K562 (cell line): ENCODE data around the gene IFNGR1. TPM values are rescaled to one million over a fixed set of nuclear protein-coding genes. Genes with fewer than 3 reads are reported as not detected.

Experiments used
- ATAC-seq: fragments of 200-7000 bp; cut with Tn5 transposase; 3 replicates; pipeline ENCODE4 v1.9.1; 2020; ENCODE audit warnings: moderate library complexity
- BruUV-seq: library from RNA; stranded (reverse); fragments of 400-500 nt; replicated peaks from 2 replicates; lab custom pipeline; 2021; lab: Mats Ljungman, UMichigan
- CTCF ChIA-PET: fragments of 300-600 bp; formaldehyde crosslinking; extraction: SDS; loops from one replicate; lab custom pipeline; 2021; ENCODE audit warnings: low intra/inter-chr PET ratio; lab: Yijun Ruan, JAX
- POLR2A ChIA-PET: fragments of 300-600, 350-650 bp; sonication (Branson Sonifier 250); formaldehyde crosslinking; extraction: SDS; loops from one replicate; lab custom pipeline; 2021; ENCODE audit warnings: antibody characterized with exemption, inconsistent platforms; lab: Yijun Ruan, JAX
- DNase-seq, 4 experiments: peaks; one replicate each; pipeline versions ENCODE4 v3.0.0 to v3.0.0-alpha.2; 2011 to 2018; ENCODE audit warnings: low spot score in 3 of 4, mixed read lengths in 3 of 4; ENCODE audit errors: extremely low read depth in 1 of 4
- FAIRE-seq: peaks from 2 replicates; lab custom pipeline; 2011; peaks lifted over from hg19 to GRCh38; lab: Jason Lieb, UNC
- H2AFZ ChIP-seq: 2 replicates; pipeline ENCODE4 v1.6.0; 2011; ENCODE audit warnings: low read depth, low read length, control low read depth, inconsistent platforms
- H3K27ac ChIP-seq: fragments of 200-600 bp; 3 replicates; pipeline ENCODE4 v1.8.0; 2011; ENCODE audit warnings: low read depth, mild to moderate bottlenecking, control low read depth, inconsistent platforms, low read length, moderate library complexity, mixed read lengths; ENCODE audit errors: extremely low read depth
- H3K27me3 ChIP-seq, 2 experiments: fragments of 300-600 bp in 1 of 2; 2 replicates in 1 of 2; 3 replicates in 1 of 2; pipeline versions ENCODE4 v1.6.0 to v1.8.0; 2011; ENCODE audit warnings: inconsistent platforms in 2 of 2, low read length in 2 of 2, mild to moderate bottlenecking in 1 of 2, mixed read lengths in 1 of 2, moderate library complexity in 1 of 2; ENCODE audit not compliant: control insufficient read depth in 2 of 2, insufficient read depth in 2 of 2
- H3K36me3 ChIP-seq: fragments of 300-600 bp; 3 replicates; pipeline ENCODE4 v1.8.0; 2011; ENCODE audit warnings: mild to moderate bottlenecking, low read length, inconsistent platforms; ENCODE audit not compliant: control insufficient read depth, insufficient read depth
- H3K4me1 ChIP-seq, 2 experiments: fragments of 200-600 bp in 1 of 2; replicated peaks in 1 of 2; 2 replicates in 1 of 2; 3 replicates in 1 of 2; pipeline versions ENCODE4 v1.5.1 to v1.8.0; 2011; ENCODE audit warnings: inconsistent platforms in 2 of 2, low read length in 2 of 2, mild to moderate bottlenecking in 1 of 2, mixed read lengths in 1 of 2, moderate library complexity in 1 of 2; ENCODE audit not compliant: control insufficient read depth in 2 of 2, insufficient read depth in 2 of 2
- H3K4me2 ChIP-seq: 2 replicates; pipeline ENCODE4 v1.6.1; 2011; ENCODE audit warnings: low read length, control low read depth, inconsistent platforms, mixed read lengths; ENCODE audit not compliant: insufficient read depth
- H3K4me3 ChIP-seq: fragments of 200-600 bp; sonication (generic), shearing (Covaris generic); 2 replicates; pipeline ENCODE4 v1.5.1; 2016; ENCODE audit warnings: control low read depth, inconsistent platforms
- H3K79me2 ChIP-seq: fragments of 200-600 bp; 3 replicates; pipeline ENCODE4 v1.8.0; 2011; ENCODE audit warnings: low read length, inconsistent platforms; ENCODE audit not compliant: control insufficient read depth, insufficient read depth
- H3K9ac ChIP-seq, 2 experiments: 2 replicates each; pipeline versions ENCODE4 v1.6.0 to v1.6.1; 2011; ENCODE audit warnings: low read depth in 2 of 2, low read length in 2 of 2, control low read depth in 1 of 2, inconsistent platforms in 1 of 2, mild to moderate bottlenecking in 1 of 2, mixed read lengths in 1 of 2; ENCODE audit not compliant: insufficient read depth in 1 of 2
- H3K9me1 ChIP-seq: one replicate; pipeline ENCODE4 v1.6.0; 2011; ENCODE audit warnings: inconsistent platforms, mild to moderate bottlenecking, low read length, moderate library complexity; ENCODE audit not compliant: control insufficient read depth, insufficient read depth
- H3K9me3 ChIP-seq: replicated peaks from 2 replicates; pipeline ENCODE4 v1.5.1; 2011; ENCODE audit warnings: low read depth, low read length, inconsistent platforms; ENCODE audit not compliant: control insufficient read depth, insufficient read depth
- H4K20me1 ChIP-seq: replicated peaks from 2 replicates; pipeline ENCODE4 v1.6.1; 2011; ENCODE audit warnings: low read length, inconsistent platforms, mixed read lengths; ENCODE audit not compliant: control insufficient read depth, insufficient read depth
- DDX20 ChIP-seq: fragments of 450-650 bp; IDR thresholded peaks from 2 replicates; pipeline ENCODE4 v1.6.1; 2016; ENCODE audit warnings: missing genetic modification characterization, low read depth, mild to moderate bottlenecking, missing compliant biosample characterization, moderate library complexity
- HNRNPH1 ChIP-seq: fragments of 200-400 bp; formaldehyde crosslinking; optimal IDR thresholded peaks from 2 replicates; pipeline ENCODE3; 2017; ENCODE audit warnings: low read depth, mild to moderate bottlenecking, low read length, moderate library complexity
- KDM4B ChIP-seq, 2 experiments: fragments of 450-650 bp in 1 of 2; sonication (generic) in 1 of 2; IDR thresholded peaks; 2 replicates each; pipeline ENCODE4 v1.6.1; 2016 to 2017; ENCODE audit warnings: borderline replicate concordance in 2 of 2, antibody characterized with exemption in 1 of 2, low read depth in 1 of 2, mild to moderate bottlenecking in 1 of 2
- LCOR ChIP-seq: sonication (generic); formaldehyde crosslinking; IDR thresholded peaks from 2 replicates; pipeline ENCODE4 v1.8.0; 2022; ENCODE audit warnings: mild to moderate bottlenecking, missing genetic modification reagents
- MXI1 ChIP-seq: IDR thresholded peaks from 2 replicates; pipeline ENCODE4 v1.6.1; 2011; ENCODE audit warnings: low read depth, mild to moderate bottlenecking, improper control_type of control experiment, low read length
- PHF20 ChIP-seq: fragments of 450-650 bp; IDR thresholded peaks from 2 replicates; pipeline ENCODE4 v1.6.1; 2018; ENCODE audit not compliant: partially characterized antibody
- SAFB2 ChIP-seq: fragments of 200-400 bp; formaldehyde crosslinking; IDR thresholded peaks from 2 replicates; pipeline ENCODE4 v1.6.1; 2018; ENCODE audit warnings: borderline replicate concordance, low read length, low read depth, moderate library complexity; ENCODE audit not compliant: severe bottlenecking
- SOX6 ChIP-seq: fragments of 450-650 bp; IDR thresholded peaks from 2 replicates; pipeline ENCODE4 v1.6.1; 2014; ENCODE audit warnings: mild to moderate bottlenecking
- SP1 ChIP-seq: sonication (generic); formaldehyde crosslinking; IDR thresholded peaks from 2 replicates; pipeline ENCODE4 v1.8.1; 2022; ENCODE audit warnings: mild to moderate bottlenecking, missing genetic modification reagents
- ZNF253 ChIP-seq: fragments of 250-450 bp; sonication (Bioruptor Pico); conservative IDR thresholded peaks from 2 replicates; pipeline ENCODE4 v1.6.1; 2021; ENCODE audit warnings: mild to moderate bottlenecking
- ZNF695 ChIP-seq: fragments of 450-650 bp; formaldehyde crosslinking; IDR thresholded peaks from 2 replicates; pipeline ENCODE4 v1.4.0; 2020; ENCODE audit warnings: mild to moderate bottlenecking, moderate library complexity
- WGBS: fragments of 100-300 bp; shearing (Covaris generic); methylation state at CpG from one replicate; pipeline ENCODE4 v1.1.6; 2016; ENCODE audit warnings: low coverage, mixed read lengths; ENCODE audit not compliant: insufficient coverage; ENCODE audit errors: missing lambda C conversion rate; 5-methylcytosine and 5-hydroxymethylcytosine counted together
- in situ Hi-C: fragments of 300-500 bp; cut with MboI; formaldehyde crosslinking; loops from 4 replicates; pipeline ENCODE4 v1.15.0; 2018; ENCODE audit warnings: inconsistent platforms, mixed read lengths
- intact Hi-C: fragments of 100-400 bp; cut with micrococcal nuclease; formaldehyde crosslinking; loops from 2 replicates; pipeline ENCODE4 v1.14.2; 2022
- polyA plus RNA-seq, 8 experiments: library from polyadenylated mRNA; depleted of rRNA in 4 of 8; stranded (reverse) in 5 of 8; unstranded in 3 of 8; fragments of >200 nt; fragmentation: Nextera tagmentation in 2 of 8; fragmentation: Illumina TruSeq in 1 of 8; extraction: Ambion mirVana in 2 of 8; extraction: Trizol in 1 of 8; gene quantifications; 2 replicates each; pipeline versions ENCODE4 v1.2.1 to v1.2.3, GENCODE V29; 2011 to 2014; ENCODE audit warnings: inconsistent platforms in 1 of 8, missing spikeins in 1 of 8
- total RNA-seq, 7 experiments: library from RNA; depleted of rRNA in 6 of 7; stranded (reverse); fragments of >200 nt in 6 of 7; fragmentation: Illumina TruSeq in 2 of 7; extraction: Trizol in 2 of 7; gene quantifications; 2 replicates each; pipeline versions ENCODE4 v1.2.1 to v1.2.3, GENCODE V29; 2011 to 2021; ENCODE audit warnings: low replicate concordance in 1 of 7
- TF ChIP-seq, protein P1 (sequence below): fragments of 450-650 bp; formaldehyde crosslinking; IDR thresholded peaks from 2 replicates; pipeline ENCODE4 v1.4.0; 2022; ENCODE audit warnings: missing genetic modification characterization
- TF ChIP-seq, protein P2 (sequence below): fragments of 450-650 bp; IDR thresholded peaks from 2 replicates; pipeline ENCODE4 v1.6.1; 2016; ENCODE audit warnings: antibody characterized with exemption

The IFNGR1 gene
- total and polyA plus RNA-seq, 9 of the 15 experiments (the other 6 are each of a cell fraction or from before 2014, with no cell fraction given): 14.7 to 47.0 (median 26.7) TPM

DNA sequence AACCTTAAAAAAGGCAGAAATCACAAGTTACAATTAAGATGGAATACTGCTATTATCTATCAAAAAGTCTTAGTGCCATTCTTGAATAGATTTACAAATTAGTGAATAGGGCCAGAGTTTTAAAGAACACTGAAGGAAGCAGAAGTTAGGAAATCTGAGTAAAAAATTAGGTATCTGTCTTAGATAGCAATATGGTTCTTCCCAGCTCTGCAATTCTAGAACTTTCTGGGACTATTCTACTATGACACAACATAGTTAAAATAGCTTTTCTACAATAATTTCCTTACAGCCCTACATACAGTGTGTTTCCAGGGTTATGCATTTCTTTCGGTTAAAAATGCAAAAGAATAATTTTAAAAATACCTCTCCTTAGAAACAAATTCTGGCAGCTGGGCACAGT, 18.2 kb downstream of the IFNGR1 start (continued):
- TF ChIP-seq SAFB2: no peak
- no peak for TF ChIP-seq LCOR (CRISPR knock-in tag)
- TF ChIP-seq HNRNPH1: no peak
- TF ChIP-seq ZNF695 (CRISPR knock-in tag): no peak
- no peak for TF ChIP-seq SOX6

DNA sequence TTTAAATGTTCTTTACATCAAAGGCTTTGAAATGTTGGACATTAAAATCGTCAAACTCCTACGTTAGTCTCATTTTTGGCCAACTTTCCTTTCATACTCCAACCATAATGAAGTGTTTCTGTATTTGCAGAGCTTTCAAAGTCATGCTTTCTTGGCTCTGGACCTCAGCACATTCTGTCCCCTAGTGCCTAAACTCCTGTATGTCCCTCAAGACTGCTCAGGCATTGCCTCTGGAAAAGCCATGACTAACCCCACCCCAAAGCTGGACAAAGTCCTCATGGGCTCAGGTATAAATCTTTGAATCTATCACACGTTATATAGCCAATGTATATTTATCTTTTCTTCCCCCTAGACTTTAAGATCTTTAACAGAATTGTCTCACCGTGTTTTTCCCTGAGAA, 18.9 kb downstream of the IFNGR1 start:
- no peaks in the 10 kb centered on the region for H3K79me2 ChIP-seq
- peak; percentile 78 for FAIRE-seq
- WGBS: 66% methylated on average over 4 of the region's 4 CpGs
- POLR2A ChIA-PET: no interaction called here
- no peaks in the 10 kb centered on the region for H3K4me1 ChIP-seq
- ATAC-seq: no peak
- no peak overlapping the region for H3K4me2 ChIP-seq
- CTCF ChIA-PET: no interaction called here
- intact Hi-C loops: no loop called here
- no peak overlapping the region for H3K9ac ChIP-seq
- no peak overlapping the region for H3K4me3 ChIP-seq
- H3K36me3 ChIP-seq: peaks cover 53% of the 10 kb centered on the region
- no peak overlapping the region for H3K27ac ChIP-seq
- H3K27me3 ChIP-seq: no peaks in the 10 kb centered on the region
- no peaks in the 10 kb centered on the region for H3K9me3 ChIP-seq
- TF ChIP-seq, protein P1, sequence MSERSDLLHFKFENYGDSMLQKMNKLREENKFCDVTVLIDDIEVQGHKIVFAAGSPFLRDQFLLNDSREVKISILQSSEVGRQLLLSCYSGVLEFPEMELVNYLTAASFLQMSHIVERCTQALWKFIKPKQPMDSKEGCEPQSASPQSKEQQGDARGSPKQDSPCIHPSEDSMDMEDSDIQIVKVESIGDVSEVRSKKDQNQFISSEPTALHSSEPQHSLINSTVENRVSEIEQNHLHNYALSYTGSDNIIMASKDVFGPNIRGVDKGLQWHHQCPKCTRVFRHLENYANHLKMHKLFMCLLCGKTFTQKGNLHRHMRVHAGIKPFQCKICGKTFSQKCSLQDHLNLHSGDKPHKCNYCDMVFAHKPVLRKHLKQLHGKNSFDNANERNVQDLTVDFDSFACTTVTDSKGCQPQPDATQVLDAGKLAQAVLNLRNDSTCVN (CRISPR knock-in tag): no peak
- TF ChIP-seq SP1 (CRISPR knock-in tag) (no peak), MXI1 (no peak), DDX20 (tag) (no peak), PHF20 (no peak), KDM4B (IDR thresholded peaks at IDR 0.05; ENCODE audit: borderline replicate concordance in 2 of 2, low read depth in 1 of 2) (no peak), ZNF253 (CRISPR knock-in tag) (no peak)
- TF ChIP-seq, protein P2, sequence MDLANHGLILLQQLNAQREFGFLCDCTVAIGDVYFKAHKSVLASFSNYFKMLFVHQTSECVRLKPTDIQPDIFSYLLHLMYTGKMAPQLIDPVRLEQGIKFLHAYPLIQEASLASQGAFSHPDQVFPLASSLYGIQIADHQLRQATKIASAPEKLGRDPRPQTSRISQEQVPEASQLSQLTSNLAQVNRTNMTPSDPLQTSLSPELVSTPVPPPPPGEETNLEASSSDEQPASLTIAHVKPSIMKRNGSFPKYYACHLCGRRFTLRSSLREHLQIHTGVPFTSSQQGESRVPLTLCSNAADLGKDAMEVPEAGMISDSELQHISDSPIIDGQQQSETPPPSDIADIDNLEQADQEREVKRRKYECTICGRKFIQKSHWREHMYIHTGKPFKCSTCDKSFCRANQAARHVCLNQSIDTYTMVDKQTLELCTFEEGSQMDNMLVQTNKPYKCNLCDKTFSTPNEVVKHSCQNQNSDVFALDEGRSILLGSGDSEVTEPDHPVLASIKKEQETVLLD: no peak
- in situ Hi-C loops: no loop called here
- H4K20me1 ChIP-seq: no peaks in the 10 kb centered on the region
- DNase-seq: no peak
- H2AFZ ChIP-seq: no peak overlapping the region
- BruUV-seq: no TSS peak
- H3K9me1 ChIP-seq: no peaks in the 10 kb centered on the region
